Neural progenitor cell (in vitro differentiated cells): Measurements from ENCODE around the gene VSTM4.

Experiments used
- CTCF ChIP-seq: fragments of 200-600 bp; sonication (generic); IDR thresholded peaks from 2 replicates; pipeline ENCODE4 v1.5.1; 2017; ENCODE audit warnings: antibody characterized with exemption, mild to moderate bottlenecking
- EZH2 ChIP-seq: fragments of 200-600 bp; sonication (generic); IDR thresholded peaks from 2 replicates; pipeline ENCODE4 v1.6.1; 2017; ENCODE audit warnings: antibody characterized with exemption, mild to moderate bottlenecking, moderate library complexity

GRCh38 chr10:49011756-49012155 is 103.6 kb downstream of the VSTM4 start:
- TF ChIP-seq CTCF (no peak), EZH2 (no peak)
